Activated naive CD8-positive, alpha-beta T cell treated with anti-CD3 and anti-CD28 coated beads for 36 hours (primary cell): ENCODE data around the gene SHANK2. TPM values are rescaled to one million over a fixed set of nuclear protein-coding genes. Genes with fewer than 3 reads are reported as not detected.

Source experiments
- DNase-seq: peaks from one replicate; pipeline ENCODE4 v3.0.0; 2021
- H3K27ac Mint-ChIP-seq: one replicate; pipeline ENCODE4 v1.8.0; 2022; ENCODE audit warnings: mild to moderate bottlenecking, moderate library complexity, mixed read lengths
- H3K27me3 Mint-ChIP-seq: one replicate; pipeline ENCODE4 v1.8.0; 2022; ENCODE audit warnings: mild to moderate bottlenecking, mixed read lengths
- H3K36me3 Mint-ChIP-seq: one replicate; pipeline ENCODE4 v1.8.0; 2021; ENCODE audit warnings: mild to moderate bottlenecking, mixed read lengths
- H3K4me1 Mint-ChIP-seq: one replicate; pipeline ENCODE4 v1.8.0; 2021; ENCODE audit warnings: mixed read lengths
- H3K4me3 Mint-ChIP-seq: one replicate; pipeline ENCODE4 v1.8.0; 2022; ENCODE audit warnings: mild to moderate bottlenecking, moderate library complexity, mixed read lengths
- H3K9me3 Mint-ChIP-seq: one replicate; pipeline ENCODE4 v1.8.0; 2022; ENCODE audit warnings: mixed read lengths
- total RNA-seq, 2 experiments: library from RNA; stranded (reverse); gene quantifications; one replicate each; pipeline ENCODE4 v1.2.3, GENCODE V29; 2021

The SHANK2 gene
- total RNA-seq, 2 experiments from 2014 or later: not detected

GRCh38 chr11:71253794-71254193, 1.4 kb upstream of the SHANK2 start:
- Mint-ChIP-seq H3K27me3 (peaks cover 58% of the 10 kb centered on the region), H3K4me1 (no peaks in the 10 kb centered on the region), H3K27ac (no peak overlapping the region), H3K36me3 (no peaks in the 10 kb centered on the region), H3K9me3 (peaks cover 8% of the 10 kb centered on the region), H3K4me3 (no peak overlapping the region)
- DNase-seq: no peak

- no peaks in the 10 kb centered on the region for H3K4me1 Mint-ChIP-seq
- peaks cover 4% of the 10 kb centered on the region for H3K9me3 Mint-ChIP-seq
- H3K36me3 Mint-ChIP-seq: no peaks in the 10 kb centered on the region
- peaks cover 63% of the 10 kb centered on the region for H3K27me3 Mint-ChIP-seq
- H3K4me3 Mint-ChIP-seq: no peak overlapping the region
- no peak overlapping the region for H3K27ac Mint-ChIP-seq
- no peak for DNase-seq
Observed at GRCh38 chr11:71252770-71253730, 673 bp upstream of the SHANK2 start.

GRCh38 chr11:71251761-71252268, 562 bp downstream of the SHANK2 start:
- no peaks in the 10 kb centered on the region for H3K4me1 Mint-ChIP-seq
- H3K27ac Mint-ChIP-seq: no peak overlapping the region
- no peaks in the 10 kb centered on the region for H3K9me3 Mint-ChIP-seq
- H3K27me3 Mint-ChIP-seq: peaks cover 68% of the 10 kb centered on the region
- H3K36me3 Mint-ChIP-seq: no peaks in the 10 kb centered on the region
- no peak overlapping the region for H3K4me3 Mint-ChIP-seq
- DNase-seq: no peak

DNA sequence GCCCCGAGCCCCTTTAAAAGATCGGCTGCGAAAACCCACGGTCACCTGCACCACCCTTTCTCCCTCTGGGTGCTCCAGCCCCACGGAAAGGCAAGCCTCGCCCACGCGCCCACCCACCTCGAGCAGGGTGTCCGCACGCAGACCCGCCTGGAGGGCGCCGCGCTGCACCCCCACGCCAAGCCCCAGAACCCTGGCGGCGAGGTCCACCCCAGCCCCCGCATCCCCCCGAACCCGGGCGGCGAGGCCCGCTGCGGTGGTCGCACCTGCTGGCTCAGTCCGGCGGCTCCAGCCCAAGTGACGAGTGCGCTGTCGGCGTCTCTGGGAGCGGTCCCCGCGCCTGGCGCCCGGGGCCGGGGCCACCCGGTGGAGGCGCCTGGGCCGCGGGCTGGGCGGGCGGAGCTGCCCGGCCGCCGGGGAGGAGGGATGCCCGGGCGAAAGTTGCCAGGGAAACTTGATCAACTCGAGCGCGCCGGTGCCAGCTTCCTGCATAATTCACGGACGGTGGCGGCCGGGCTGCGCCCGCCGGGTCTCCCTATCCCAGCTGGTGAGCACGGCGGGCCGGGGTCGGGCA, 1.1 kb downstream of the SHANK2 start:
- no peak overlapping the region for H3K4me3 Mint-ChIP-seq
- no peak for DNase-seq
- H3K27ac Mint-ChIP-seq: no peak overlapping the region
- H3K27me3 Mint-ChIP-seq: peaks cover 68% of the 10 kb centered on the region
- H3K9me3 Mint-ChIP-seq: no peaks in the 10 kb centered on the region
- no peaks in the 10 kb centered on the region for H3K4me1 Mint-ChIP-seq
- no peaks in the 10 kb centered on the region for H3K36me3 Mint-ChIP-seq

- Mint-ChIP-seq H3K27ac (no peak overlapping the region), H3K9me3 (no peaks in the 10 kb centered on the region), H3K36me3 (no peaks in the 10 kb centered on the region), H3K27me3 (peaks cover 65% of the 10 kb centered on the region), H3K4me3 (no peak overlapping the region), H3K4me1 (no peaks in the 10 kb centered on the region)
- no peak for DNase-seq
Observed at GRCh38 chr11:71250523-71251150, 1.7 kb downstream of the SHANK2 start.

GRCh38 chr11:71249301-71249700, 3.1 kb downstream of the SHANK2 start:
- H3K4me3 Mint-ChIP-seq: no peak overlapping the region
- H3K36me3 Mint-ChIP-seq: no peaks in the 10 kb centered on the region
- H3K9me3 Mint-ChIP-seq: no peaks in the 10 kb centered on the region
- peaks cover 52% of the 10 kb centered on the region for H3K27me3 Mint-ChIP-seq
- DNase-seq: no peak
- no peaks in the 10 kb centered on the region for H3K4me1 Mint-ChIP-seq
- H3K27ac Mint-ChIP-seq: no peak overlapping the region

DNA sequence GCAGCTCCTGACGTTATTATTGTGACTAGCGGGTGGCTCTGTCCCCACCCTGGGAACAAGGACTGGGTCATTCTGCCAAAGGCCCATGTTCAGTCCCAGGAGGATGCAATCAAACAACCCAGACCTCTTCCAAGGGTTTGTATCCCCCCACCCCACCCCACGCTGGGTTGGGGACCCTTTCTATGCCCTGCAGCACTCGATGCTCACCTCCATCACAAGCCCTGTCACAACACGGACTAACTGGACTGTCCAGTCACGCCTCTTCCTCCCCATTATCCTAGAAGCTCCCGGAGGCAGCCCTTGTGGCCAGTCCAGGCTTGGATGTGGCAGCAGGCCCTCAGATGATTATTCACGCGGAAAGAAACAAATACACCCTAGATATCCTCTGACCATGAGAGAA, 3.7 kb downstream of the SHANK2 start:
- Mint-ChIP-seq H3K4me3 (no peak overlapping the region), H3K4me1 (no peaks in the 10 kb centered on the region), H3K9me3 (no peaks in the 10 kb centered on the region), H3K36me3 (no peaks in the 10 kb centered on the region), H3K27me3 (peaks cover 46% of the 10 kb centered on the region), H3K27ac (no peak overlapping the region)
- DNase-seq: no peak

GRCh38 chr11:71248251-71248570, 4.2 kb downstream of the SHANK2 start:
- Mint-ChIP-seq H3K4me3 (no peak overlapping the region), H3K27ac (no peak overlapping the region), H3K27me3 (peaks cover 41% of the 10 kb centered on the region), H3K36me3 (no peaks in the 10 kb centered on the region), H3K9me3 (no peaks in the 10 kb centered on the region), H3K4me1 (no peaks in the 10 kb centered on the region)
- DNase-seq: no peak

DNA sequence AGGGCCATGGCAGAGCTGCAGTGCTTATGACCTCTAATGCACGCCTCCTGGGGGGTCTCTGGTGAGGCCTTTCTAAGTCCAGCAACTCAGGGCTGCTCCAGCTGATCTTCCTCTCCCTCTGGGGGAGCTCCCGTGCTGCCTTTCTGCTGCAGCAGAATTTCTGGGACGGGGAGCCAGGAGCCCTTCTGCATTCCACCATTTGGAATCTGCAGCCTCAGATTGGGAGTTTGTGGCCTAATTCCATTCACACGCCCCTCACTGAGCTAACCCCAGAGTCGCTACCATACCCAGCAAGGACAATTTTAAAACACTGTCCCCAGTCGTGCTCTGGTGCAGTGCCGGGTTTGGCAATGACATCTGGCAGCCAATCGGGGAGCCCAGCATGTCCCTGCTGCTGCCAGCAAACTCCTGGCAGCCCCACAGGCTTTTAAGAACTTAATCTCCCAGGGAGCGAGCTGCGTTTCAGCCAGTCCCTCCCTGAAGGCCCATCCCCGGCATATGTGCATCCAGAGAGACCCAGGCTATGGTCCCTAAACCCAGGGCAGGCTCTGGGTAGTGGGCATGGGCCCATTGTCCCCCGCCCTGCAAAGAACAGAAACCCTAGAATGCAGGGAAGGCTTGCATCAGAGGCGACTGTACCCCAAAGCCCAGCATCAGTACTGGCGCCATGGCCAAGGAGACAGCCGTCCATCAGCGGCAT, 4.7 kb downstream of the SHANK2 start:
- peaks cover 38% of the 10 kb centered on the region for H3K27me3 Mint-ChIP-seq
- H3K9me3 Mint-ChIP-seq: no peaks in the 10 kb centered on the region
- no peaks in the 10 kb centered on the region for H3K36me3 Mint-ChIP-seq
- H3K27ac Mint-ChIP-seq: no peak overlapping the region
- DNase-seq: no peak
- H3K4me3 Mint-ChIP-seq: no peak overlapping the region
- H3K4me1 Mint-ChIP-seq: no peaks in the 10 kb centered on the region

- no peak for DNase-seq
- H3K36me3 Mint-ChIP-seq: no peaks in the 10 kb centered on the region
- no peaks in the 10 kb centered on the region for H3K4me1 Mint-ChIP-seq
- peaks cover 40% of the 10 kb centered on the region for H3K27me3 Mint-ChIP-seq
- no peak overlapping the region for H3K4me3 Mint-ChIP-seq
- no peak overlapping the region for H3K27ac Mint-ChIP-seq
- no peaks in the 10 kb centered on the region for H3K9me3 Mint-ChIP-seq
Observed at GRCh38 chr11:71246559-71246958, 5.8 kb downstream of the SHANK2 start.

DNA sequence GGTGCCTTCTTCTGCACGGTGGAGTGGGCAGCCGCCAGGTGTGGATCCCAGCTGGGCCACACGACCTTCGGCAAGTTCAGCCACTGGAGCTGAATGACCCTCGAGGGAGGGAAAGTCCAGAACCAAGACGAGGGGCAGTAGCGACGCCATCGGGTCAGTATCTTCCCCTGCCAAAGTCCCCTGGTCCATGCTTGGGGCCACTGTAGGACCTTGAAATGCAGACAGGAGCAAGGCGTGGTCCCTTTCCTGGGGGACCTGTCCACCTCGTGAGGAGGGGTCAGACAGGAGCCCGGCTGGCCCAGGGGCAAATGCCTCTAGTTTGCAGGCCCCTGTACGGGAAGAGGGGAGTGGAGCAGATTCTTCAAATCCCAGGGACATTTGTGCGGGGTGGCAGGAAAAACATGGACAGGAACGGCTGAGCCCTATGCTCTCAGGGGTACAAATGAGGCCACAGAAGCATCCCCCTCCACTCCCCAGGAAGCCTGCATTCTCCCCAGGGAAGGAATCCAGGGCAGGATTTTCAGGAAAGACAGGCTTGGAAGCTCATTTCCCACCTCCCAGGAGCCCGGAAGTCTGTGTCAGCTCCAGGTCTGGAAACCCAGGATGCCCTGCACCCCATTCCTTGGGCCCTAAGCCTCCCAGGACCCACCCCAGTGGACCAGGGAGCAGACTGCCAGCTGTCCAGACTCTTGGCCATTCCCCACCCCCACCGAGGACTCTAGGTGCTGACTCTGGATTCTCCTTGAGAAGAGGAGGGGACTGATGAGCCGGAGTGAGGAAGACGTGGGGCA, 6.6 kb downstream of the SHANK2 start:
- no peaks in the 10 kb centered on the region for H3K9me3 Mint-ChIP-seq

GRCh38 chr11:71244116-71244810, 8.1 kb downstream of the SHANK2 start:
- no peak overlapping the region for H3K4me3 Mint-ChIP-seq
- peaks cover 26% of the 10 kb centered on the region for H3K27me3 Mint-ChIP-seq
- no peaks in the 10 kb centered on the region for H3K9me3 Mint-ChIP-seq
- DNase-seq: no peak
- peaks cover 7% of the 10 kb centered on the region for H3K4me1 Mint-ChIP-seq
- H3K36me3 Mint-ChIP-seq: no peaks in the 10 kb centered on the region
- no peak overlapping the region for H3K27ac Mint-ChIP-seq

More for the DNA sequence above, 6.6 kb downstream of the SHANK2 start:
- no peaks in the 10 kb centered on the region for H3K36me3 Mint-ChIP-seq
- DNase-seq: no peak
- peaks cover 5% of the 10 kb centered on the region for H3K4me1 Mint-ChIP-seq
- peaks cover 37% of the 10 kb centered on the region for H3K27me3 Mint-ChIP-seq
- no peak overlapping the region for H3K4me3 Mint-ChIP-seq
- no peak overlapping the region for H3K27ac Mint-ChIP-seq

DNA sequence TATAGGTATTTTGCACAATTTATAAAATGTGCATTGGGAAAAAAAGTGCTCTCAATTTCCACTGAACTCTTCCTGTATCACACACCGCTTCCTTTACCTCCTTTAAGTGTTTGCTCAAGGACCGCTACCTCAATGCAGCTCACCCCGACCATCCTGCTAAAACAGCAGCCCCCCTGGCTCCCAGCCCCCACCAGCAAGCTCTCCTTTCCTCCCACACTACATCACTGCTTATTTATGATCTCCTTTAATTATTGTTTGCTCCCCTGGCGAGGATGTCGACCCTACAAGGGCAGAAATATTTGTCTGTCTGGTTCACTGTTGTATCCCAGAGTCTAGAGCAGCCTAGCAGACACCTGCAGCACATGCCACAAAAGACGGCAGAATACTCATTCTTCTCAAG, 10.0 kb downstream of the SHANK2 start:
- H3K9me3 Mint-ChIP-seq: no peaks in the 10 kb centered on the region
- H3K4me1 Mint-ChIP-seq: peaks cover 7% of the 10 kb centered on the region
- peaks cover 15% of the 10 kb centered on the region for H3K27me3 Mint-ChIP-seq
- H3K36me3 Mint-ChIP-seq: no peaks in the 10 kb centered on the region
- H3K4me3 Mint-ChIP-seq: no peak overlapping the region
- H3K27ac Mint-ChIP-seq: no peak overlapping the region
- no peak for DNase-seq

DNA sequence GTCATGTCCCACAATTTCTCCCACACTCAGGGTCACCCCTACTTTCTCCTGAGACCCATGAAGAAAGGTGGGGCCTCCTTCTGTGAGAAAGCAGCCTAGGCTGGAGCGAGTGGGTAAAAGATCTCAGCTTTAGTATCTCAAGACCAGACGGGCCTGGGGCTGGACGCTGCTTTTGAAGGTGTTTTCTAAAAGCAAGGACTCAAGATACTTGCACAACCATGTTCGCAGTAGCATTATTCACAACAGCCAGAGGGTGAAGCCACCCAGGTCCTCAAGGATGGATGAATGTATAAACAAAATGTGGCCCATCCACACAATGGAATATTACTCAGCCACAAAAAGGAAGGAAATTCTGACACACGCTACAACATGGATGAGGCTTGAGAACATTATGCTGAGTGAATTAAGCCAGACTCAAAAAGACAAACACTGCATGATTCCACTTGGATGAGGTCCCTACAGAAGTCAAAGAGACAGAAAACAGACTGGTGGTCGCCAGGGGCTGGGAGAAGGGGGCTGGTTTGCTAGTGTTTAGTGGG, 10.6 kb downstream of the SHANK2 start:
- Mint-ChIP-seq H3K4me3 (no peak overlapping the region), H3K4me1 (peaks cover 7% of the 10 kb centered on the region), H3K27ac (no peak overlapping the region), H3K36me3 (no peaks in the 10 kb centered on the region), H3K9me3 (no peaks in the 10 kb centered on the region), H3K27me3 (peaks cover 15% of the 10 kb centered on the region)
- no peak for DNase-seq
